ENCODE data around the gene IL1A. TPM values are rescaled to one million over a fixed set of nuclear protein-coding genes. Genes with fewer than 3 reads are reported as not detected.

Gene IL1A
- total and polyA plus RNA-seq, 2 donors from 2014 or later = 0.13 TPM; not detected in 1

DNA sequence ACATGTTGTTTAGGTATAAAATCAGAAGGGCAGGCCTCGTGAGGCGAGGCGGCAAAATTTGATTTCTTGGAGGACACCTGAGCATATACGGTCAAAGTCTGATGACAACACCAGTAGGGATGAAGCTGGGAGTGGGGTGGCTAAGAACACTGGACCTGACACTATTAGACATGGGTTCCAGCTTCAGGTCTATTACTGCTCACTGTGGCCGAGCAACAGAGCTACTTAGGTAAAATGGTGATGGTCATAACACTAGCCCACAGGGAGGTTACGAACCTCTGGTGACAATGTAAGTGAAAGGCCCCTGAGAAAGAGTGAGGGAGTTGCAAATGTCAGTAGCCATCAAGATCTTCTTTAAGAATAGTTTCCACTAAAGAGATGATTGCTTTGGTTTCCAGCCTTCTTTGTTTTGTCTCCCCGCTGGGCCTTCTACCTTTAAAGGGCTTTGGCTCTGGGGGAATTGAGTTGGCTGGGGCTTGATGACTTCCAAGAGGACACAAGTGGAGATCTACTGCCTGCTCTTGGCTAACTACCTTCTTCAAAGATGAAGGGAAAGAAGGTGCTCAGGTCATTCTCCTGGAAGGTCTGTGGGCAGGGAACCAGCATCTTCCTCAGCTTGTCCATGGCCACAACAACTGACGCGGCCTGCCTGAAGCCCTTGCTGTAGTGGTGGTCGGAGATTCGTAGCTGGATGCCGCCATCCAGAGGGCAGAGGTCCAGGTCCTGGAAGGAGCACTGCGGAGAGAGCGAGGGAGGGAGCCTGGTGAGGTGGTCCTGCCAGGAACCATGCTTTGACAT, 48.7 kb upstream of the IL1A start:
- no peak overlapping the region for H3K27ac ChIP-seq (ENCODE audit: low read depth in 2 of 2, low read length in 2 of 2)
- H3K4me3 ChIP-seq (ENCODE audit: low read length in 3 of 3) = no peak overlapping the region
- H3K4me1 ChIP-seq (ENCODE audit: control insufficient read depth in 2 of 3, insufficient read depth in 2 of 3, low read depth in 1 of 3, low read length in 3 of 3) = peaks cover 0 to 14% (median 6%) of the 10 kb centered on the region in 3 donors
- TF ChIP-seq CTCF (IDR thresholded peaks at IDR 0.05; ENCODE audit: borderline replicate concordance, extremely low read depth, insufficient read depth) = no peak
- H3K27me3 ChIP-seq (ENCODE audit: control insufficient read depth, insufficient read depth, low read length) = no peaks in the 10 kb centered on the region
- intact Hi-C loops (cut with DNase I) = no loop called here
- H3K9me3 ChIP-seq (ENCODE audit: control insufficient read depth in 2 of 3, insufficient read depth in 1 of 3, low read length in 3 of 3) = no peaks in the 10 kb centered on the region
- no peaks in the 10 kb centered on the region for H3K36me3 ChIP-seq (ENCODE audit: control insufficient read depth in 2 of 3, insufficient read depth in 3 of 3, low read length in 3 of 3)
- FAIRE-seq (no peak), DNase-seq (no peak)
- H3K9ac ChIP-seq (ENCODE audit: low read length in 3 of 3) = no peak overlapping the region

DNA sequence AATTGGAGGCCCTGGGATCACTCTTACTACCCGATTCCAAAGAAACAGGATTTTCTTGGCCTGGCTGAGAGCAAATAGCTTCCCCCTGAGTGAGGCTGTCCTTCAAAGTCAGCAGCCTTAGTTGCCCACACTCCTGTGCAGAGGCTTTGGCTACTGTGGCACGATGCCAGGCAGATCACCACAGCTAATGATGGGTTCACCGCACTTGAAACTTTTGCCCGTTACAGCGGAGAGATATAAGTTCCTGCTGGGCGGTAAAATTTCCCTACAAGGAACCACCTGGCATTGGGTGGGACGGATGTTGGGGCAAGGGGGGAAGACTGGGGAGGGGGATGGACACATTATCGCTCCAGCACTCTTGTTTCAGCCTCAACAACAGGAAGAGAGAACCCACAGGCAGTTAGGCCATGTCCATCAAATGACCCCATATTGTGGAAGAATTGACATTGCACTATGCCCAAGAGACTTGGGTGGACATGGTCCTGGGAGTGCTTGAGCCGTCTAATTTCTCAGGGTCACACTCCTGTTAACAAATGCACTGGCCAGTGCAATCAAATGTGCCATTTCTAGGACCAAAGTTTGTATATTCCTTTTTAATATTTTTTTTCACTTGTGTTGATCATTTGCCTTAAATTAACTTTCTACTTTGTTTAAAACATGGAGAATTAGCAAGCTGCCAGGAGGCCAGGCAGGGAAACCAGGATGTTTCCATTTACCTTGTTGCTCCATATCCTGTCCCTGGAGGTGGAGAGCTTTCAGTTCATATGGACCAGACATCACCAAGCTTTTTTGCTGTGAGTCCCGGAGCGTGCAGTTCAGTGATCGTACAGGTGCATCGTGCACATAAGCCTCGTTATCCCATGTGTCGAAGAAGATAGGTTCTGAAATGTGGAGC, 47.9 kb upstream of the IL1A start:
- no peak for TF ChIP-seq CTCF (IDR thresholded peaks at IDR 0.05; ENCODE audit: borderline replicate concordance, extremely low read depth, insufficient read depth)
- DNase-seq = no peak
- Histone ChIP-seq H3K27me3 (ENCODE audit: control insufficient read depth, insufficient read depth, low read length) (no peaks in the 10 kb centered on the region), H3K4me1 (ENCODE audit: control insufficient read depth in 2 of 3, insufficient read depth in 2 of 3, low read depth in 1 of 3, low read length in 3 of 3) (peaks cover 0 to 14% (median 6%) of the 10 kb centered on the region in 3 donors), H3K36me3 (ENCODE audit: control insufficient read depth in 2 of 3, insufficient read depth in 3 of 3, low read length in 3 of 3) (no peaks in the 10 kb centered on the region), H3K9ac (ENCODE audit: low read length in 3 of 3) (no peak overlapping the region), H3K27ac (ENCODE audit: low read depth in 2 of 2, low read length in 2 of 2) (no peak overlapping the region), H3K9me3 (ENCODE audit: control insufficient read depth in 2 of 3, insufficient read depth in 1 of 3, low read length in 3 of 3) (no peaks in the 10 kb centered on the region), H3K4me3 (ENCODE audit: low read length in 3 of 3) (no peak overlapping the region)
- FAIRE-seq = no peak
- intact Hi-C loops (cut with DNase I) = no loop called here

GRCh38 chr2:112831513-112831845, 47.2 kb upstream of the IL1A start:
- DNase-seq (peak in 1 of 5 donors; percentile 23), FAIRE-seq (no peak)
- TF ChIP-seq CTCF (IDR thresholded peaks at IDR 0.05; ENCODE audit: borderline replicate concordance, extremely low read depth, insufficient read depth) = no peak
- no peak overlapping the region for H3K4me3 ChIP-seq (ENCODE audit: low read length in 3 of 3)
- H3K4me1 ChIP-seq (ENCODE audit: control insufficient read depth in 2 of 3, insufficient read depth in 2 of 3, low read depth in 1 of 3, low read length in 3 of 3) = peaks cover 0 to 14% (median 6%) of the 10 kb centered on the region in 3 donors
- H3K27ac ChIP-seq (ENCODE audit: low read depth in 2 of 2, low read length in 2 of 2) = no peak overlapping the region
- no peaks in the 10 kb centered on the region for H3K27me3 ChIP-seq (ENCODE audit: control insufficient read depth, insufficient read depth, low read length)
- no peaks in the 10 kb centered on the region for H3K9me3 ChIP-seq (ENCODE audit: control insufficient read depth in 2 of 3, insufficient read depth in 1 of 3, low read length in 3 of 3)
- H3K9ac ChIP-seq (ENCODE audit: low read length in 3 of 3) = no peak overlapping the region
- intact Hi-C loops (cut with DNase I) = no loop called here
- no peaks in the 10 kb centered on the region for H3K36me3 ChIP-seq (ENCODE audit: control insufficient read depth in 2 of 3, insufficient read depth in 3 of 3, low read length in 3 of 3)

All from kidney (tissue), 14 donors.